B cell (primary cell): ENCODE results near the gene AFDN. TPM values are rescaled to one million over a fixed set of nuclear protein-coding genes. Genes with fewer than 3 reads are reported as not detected.

ENCODE experiments used
- ATAC-seq: fragments of 200-7000 bp; cut with Tn5 transposase; one replicate; pipeline ENCODE4 v1.10.0; 2021; ENCODE audit warnings: low read depth, mild to moderate bottlenecking, moderate number of reproducible peaks, moderate library complexity
- CTCF ChIA-PET: fragments of 350-600 bp; sonication (Branson Sonifier 250); formaldehyde crosslinking; loops from one replicate; lab custom pipeline; 2021; ENCODE audit warnings: antibody characterized with exemption, inconsistent platforms; lab: Charles Lee
- POLR2A ChIA-PET: fragments of 350-600 bp; sonication (Branson Sonifier 250); formaldehyde crosslinking; loops from one replicate; lab custom pipeline; 2021; ENCODE audit warnings: antibody characterized with exemption; lab: Charles Lee
- DNase-seq: peaks from one replicate; pipeline ENCODE4 v3.0.0; 2013
- H2AFZ ChIP-seq: 2 replicates; pipeline ENCODE4 v1.6.1; 2012; ENCODE audit warnings: mild to moderate bottlenecking, low read depth, low read length; ENCODE audit not compliant: insufficient read depth, poor library complexity, severe bottlenecking
- H3K27ac ChIP-seq, 2 donors: 1 replicate in 1 of 2; 2 replicates in 1 of 2; pipeline ENCODE4 v1.5.1; 2012 to 2013; ENCODE audit warnings: low read length in 2 of 2, mild to moderate bottlenecking in 2 of 2, moderate library complexity in 1 of 2
- H3K27me3 ChIP-seq, 4 experiments: fragments of 200-600 bp in 1 of 4; sonication (generic) in 1 of 4; replicated peaks in 1 of 4; 1 replicate in 2 of 4; 2 replicates in 2 of 4; pipeline versions ENCODE4 v1.6.1 to v1.7.0; 2013 to 2016; ENCODE audit warnings: low read length in 3 of 4, mild to moderate bottlenecking in 2 of 4, mixed read lengths in 1 of 4, moderate library complexity in 1 of 4; ENCODE audit not compliant: insufficient read depth in 4 of 4, control insufficient read depth in 3 of 4; ENCODE audit errors: control extremely low read depth in 1 of 4
- H3K36me3 ChIP-seq, 2 experiments: replicated peaks in 1 of 2; 1 replicate in 1 of 2; 2 replicates in 1 of 2; pipeline versions ENCODE4 v1.6.1 to v1.7.1; 2013; ENCODE audit warnings: low read length in 1 of 2; ENCODE audit not compliant: insufficient read depth in 2 of 2, control insufficient read depth in 1 of 2; ENCODE audit errors: control extremely low read depth in 1 of 2, extremely low read depth in 1 of 2
- H3K4me1 ChIP-seq, 2 donors: fragments of 200-600 bp in 1 of 2; sonication (generic) in 1 of 2; 1 replicate in 1 of 2; 2 replicates in 1 of 2; pipeline versions ENCODE4 v1.5.1 to v1.6.1; 2013 to 2017; ENCODE audit warnings: low read length in 2 of 2; ENCODE audit not compliant: control insufficient read depth in 2 of 2, insufficient read depth in 2 of 2
- H3K4me2 ChIP-seq: replicated peaks from 2 replicates; pipeline ENCODE3; 2012; ENCODE audit warnings: mild to moderate bottlenecking, low read depth, low read length; ENCODE audit not compliant: poor library complexity, severe bottlenecking
- H3K4me3 ChIP-seq, 5 experiments: fragments of 200-600 bp in 1 of 5; sonication (generic) in 1 of 5; 1 replicate in 3 of 5; 2 replicates in 2 of 5; pipeline versions ENCODE4 v1.5.1 to v1.7.0; 2011 to 2016; ENCODE audit warnings: low read length in 4 of 5, mild to moderate bottlenecking in 4 of 5, low read depth in 2 of 5, control low read depth in 1 of 5, moderate library complexity in 1 of 5; ENCODE audit not compliant: insufficient read depth in 1 of 5; ENCODE audit errors: control extremely low read depth in 1 of 5, extremely low read depth in 1 of 5
- H3K79me2 ChIP-seq: fragments of 200-600 bp; sonication (generic); one replicate; pipeline ENCODE4 v1.6.0; 2016; ENCODE audit warnings: low read length; ENCODE audit not compliant: control insufficient read depth, insufficient read depth
- H3K9ac ChIP-seq: fragments of 200-600 bp; sonication (generic); 2 replicates; pipeline ENCODE4 v1.6.1; 2017; ENCODE audit warnings: mild to moderate bottlenecking, low read length, moderate library complexity
- H3K9me3 ChIP-seq, 3 donors: one replicate each; pipeline versions ENCODE4 v1.6.1 to v1.7.1; 2013; ENCODE audit warnings: low read length in 2 of 3; ENCODE audit not compliant: control insufficient read depth in 2 of 3, insufficient read depth in 1 of 3; ENCODE audit errors: control extremely low read depth in 1 of 3
- H4K20me1 ChIP-seq: 2 replicates; pipeline ENCODE4 v1.6.0; 2012; ENCODE audit warnings: mild to moderate bottlenecking, low read length; ENCODE audit not compliant: insufficient read depth, control insufficient read depth, poor library complexity, severe bottlenecking
- H3K27ac Mint-ChIP-seq: one replicate; pipeline ENCODE4 v1.8.0; 2021; ENCODE audit warnings: mixed read lengths
- H3K27me3 Mint-ChIP-seq: one replicate; pipeline ENCODE4 v1.8.0; 2021; ENCODE audit warnings: mixed read lengths
- H3K4me1 Mint-ChIP-seq: one replicate; pipeline ENCODE4 v1.8.0; 2021; ENCODE audit warnings: mixed read lengths
- H3K4me3 Mint-ChIP-seq: one replicate; pipeline ENCODE4 v1.8.0; 2021; ENCODE audit warnings: mixed read lengths
- H3K9me3 Mint-ChIP-seq: one replicate; pipeline ENCODE4 v1.8.0; 2022; ENCODE audit warnings: mixed read lengths; ENCODE audit not compliant: insufficient read depth
- CTCF ChIP-seq: fragments of 200-600 bp; IDR thresholded peaks from one replicate; pipeline ENCODE4 v1.8.0; 2022; ENCODE audit warnings: antibody characterized with exemption, mild to moderate bottlenecking
- EZH2 ChIP-seq: IDR thresholded peaks from 2 replicates; pipeline ENCODE4 v1.6.1; 2012; ENCODE audit warnings: borderline replicate concordance, low read depth, mild to moderate bottlenecking, moderate library complexity, low read length; ENCODE audit not compliant: insufficient read depth, poor library complexity, severe bottlenecking
- WGBS: methylation state at CpG from one replicate; pipeline ENCODE4 v1.1.5; 2013; ENCODE audit warnings: missing lambda C conversion rate; ENCODE audit not compliant: insufficient coverage; 5-methylcytosine and 5-hydroxymethylcytosine counted together
- intact Hi-C: fragments of 100-400 bp; cut with micrococcal nuclease; formaldehyde crosslinking; loops from one replicate; pipeline ENCODE4 v1.10.0; 2022
- polyA plus RNA-seq: library from polyadenylated mRNA; depleted of rRNA; stranded (reverse); fragments of >200 nt; gene quantifications from 2 replicates; pipeline ENCODE4 v1.2.3, GENCODE V29; 2012
- total RNA-seq, 2 donors: library from RNA; stranded (reverse); fragments of 120-200 nt in 1 of 2; gene quantifications; 1 replicate in 1 of 2; 2 replicates in 1 of 2; pipeline versions ENCODE4 v1.2.3 to v1.2.4, GENCODE V29; 2013 to 2022

The AFDN gene
- total and polyA plus RNA-seq, 2 donors (not counting 1 experiment from before 2014, with no cell fraction given): 15.4 to 70.5 TPM

- ChIA-PET CTCF (no interaction called here), POLR2A (no interaction called here)
- Histone ChIP-seq H3K4me2 (no peak overlapping the region), H3K4me3 (no peak overlapping the region), H3K9ac (no peak overlapping the region), H3K9me3 (no peaks in the 10 kb centered on the region), H3K36me3 (peaks cover 0 to 3% of the 10 kb centered on the region in 2 experiments), H3K27ac (no peak overlapping the region), H3K4me1 (no peaks in the 10 kb centered on the region), H2AFZ (no peak overlapping the region), H3K79me2 (no peaks in the 10 kb centered on the region), H3K27me3 (no peaks in the 10 kb centered on the region), H4K20me1 (no peaks in the 10 kb centered on the region)
- no peaks in the 10 kb centered on the region for H3K9me3 Mint-ChIP-seq
- intact Hi-C loops: no loop called here
- peaks cover 3% of the 10 kb centered on the region for H3K4me1 Mint-ChIP-seq
- H3K4me3 Mint-ChIP-seq: no peak overlapping the region
- DNase-seq: no peak
- no peak overlapping the region for H3K27ac Mint-ChIP-seq
- WGBS: no CpG with 5 or more reads among the region's 3 CpGs
- ATAC-seq: no peak
- H3K27me3 Mint-ChIP-seq: no peaks in the 10 kb centered on the region
- no peak for TF ChIP-seq CTCF
- no peak for TF ChIP-seq EZH2
Observed at GRCh38 chr6:167870321-167870720, 43.6 kb downstream of the AFDN start.

- Histone ChIP-seq H3K4me3 (no peak overlapping the region), H3K36me3 (peaks cover 0 to 3% of the 10 kb centered on the region in 2 experiments), H4K20me1 (no peaks in the 10 kb centered on the region), H3K27ac (no peak overlapping the region), H3K79me2 (no peaks in the 10 kb centered on the region), H2AFZ (no peak overlapping the region), H3K27me3 (no peaks in the 10 kb centered on the region), H3K4me1 (no peaks in the 10 kb centered on the region), H3K4me2 (no peak overlapping the region), H3K9me3 (no peaks in the 10 kb centered on the region), H3K9ac (no peak overlapping the region)
- H3K27ac Mint-ChIP-seq: no peak overlapping the region
- H3K4me3 Mint-ChIP-seq: no peak overlapping the region
- intact Hi-C loops: no loop called here
- ATAC-seq (no peak), DNase-seq (no peak)
- no CpG with 5 or more reads among the region's 2 CpGs for WGBS
- no peak for TF ChIP-seq EZH2
- TF ChIP-seq CTCF: no peak
- POLR2A ChIA-PET: no interaction called here
- H3K4me1 Mint-ChIP-seq: peaks cover 3% of the 10 kb centered on the region
- H3K9me3 Mint-ChIP-seq: no peaks in the 10 kb centered on the region
- CTCF ChIA-PET: no interaction called here
- H3K27me3 Mint-ChIP-seq: no peaks in the 10 kb centered on the region
Observed at GRCh38 chr6:167872538-167873210, 46.0 kb downstream of the AFDN start.
